Hepatocyte (in vitro differentiated cells): ENCODE results near the gene HEATR5A.

Experiments
- EZH2 ChIP-seq: fragments of 200-600 bp; sonication (generic); IDR thresholded peaks from 2 replicates; pipeline ENCODE4 v1.6.1; 2016; ENCODE audit warnings: antibody characterized with exemption, mild to moderate bottlenecking, borderline replicate concordance
- TF ChIP-seq, protein P1 (sequence below): fragments of 200-600 bp; sonication (generic); IDR thresholded peaks from 2 replicates; pipeline ENCODE4 v1.5.1; 2016; ENCODE audit warnings: antibody characterized with exemption, mild to moderate bottlenecking; ENCODE audit not compliant: poor library complexity

DNA sequence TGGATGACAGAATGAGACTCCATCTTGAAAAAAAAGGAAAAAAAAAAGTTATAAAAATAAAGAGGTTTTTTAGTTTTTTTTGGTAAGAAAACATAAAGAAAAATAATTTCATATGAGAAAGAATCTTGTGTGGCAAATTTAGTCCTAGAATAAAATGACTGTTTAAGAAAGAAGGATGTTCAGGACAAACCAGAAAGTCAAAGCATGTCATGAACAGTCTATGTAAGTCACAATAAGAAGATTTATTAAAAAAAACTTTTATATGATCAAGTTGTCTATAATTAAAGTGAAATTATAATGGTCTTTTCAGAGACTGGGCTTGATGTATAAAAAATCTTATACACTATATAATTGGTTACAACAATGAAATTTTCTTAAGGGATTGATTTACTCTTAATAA is 144.6 kb downstream of the HEATR5A start:
- TF ChIP-seq, protein P1, sequence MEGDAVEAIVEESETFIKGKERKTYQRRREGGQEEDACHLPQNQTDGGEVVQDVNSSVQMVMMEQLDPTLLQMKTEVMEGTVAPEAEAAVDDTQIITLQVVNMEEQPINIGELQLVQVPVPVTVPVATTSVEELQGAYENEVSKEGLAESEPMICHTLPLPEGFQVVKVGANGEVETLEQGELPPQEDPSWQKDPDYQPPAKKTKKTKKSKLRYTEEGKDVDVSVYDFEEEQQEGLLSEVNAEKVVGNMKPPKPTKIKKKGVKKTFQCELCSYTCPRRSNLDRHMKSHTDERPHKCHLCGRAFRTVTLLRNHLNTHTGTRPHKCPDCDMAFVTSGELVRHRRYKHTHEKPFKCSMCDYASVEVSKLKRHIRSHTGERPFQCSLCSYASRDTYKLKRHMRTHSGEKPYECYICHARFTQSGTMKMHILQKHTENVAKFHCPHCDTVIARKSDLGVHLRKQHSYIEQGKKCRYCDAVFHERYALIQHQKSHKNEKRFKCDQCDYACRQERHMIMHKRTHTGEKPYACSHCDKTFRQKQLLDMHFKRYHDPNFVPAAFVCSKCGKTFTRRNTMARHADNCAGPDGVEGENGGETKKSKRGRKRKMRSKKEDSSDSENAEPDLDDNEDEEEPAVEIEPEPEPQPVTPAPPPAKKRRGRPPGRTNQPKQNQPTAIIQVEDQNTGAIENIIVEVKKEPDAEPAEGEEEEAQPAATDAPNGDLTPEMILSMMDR = no peak
- no peak for TF ChIP-seq EZH2
